Lower lobe of right lung (tissue), 2 donors: ENCODE data around the gene CXorf58. TPM values are rescaled to one million over a fixed set of nuclear protein-coding genes. Genes with fewer than 3 reads are reported as not detected.

Experiments used
- ATAC-seq, 2 donors: fragments of 200-7000 bp; cut with Tn5 transposase; one replicate each; pipeline ENCODE4 v1.9.1; 2020 to 2022; ENCODE audit warnings: mild to moderate bottlenecking in 2 of 2, moderate library complexity in 2 of 2
- DNase-seq: peaks from one replicate; pipeline ENCODE4 v3.0.0-alpha.2; 2020
- H3K27ac ChIP-seq: fragments of 200-600 bp; one replicate; pipeline ENCODE4 v1.8.0; 2022
- H3K27me3 ChIP-seq: fragments of 200-600 bp; one replicate; pipeline ENCODE4 v1.8.0; 2022; ENCODE audit warnings: low read depth
- H3K36me3 ChIP-seq: fragments of 200-600 bp; one replicate; pipeline ENCODE4 v1.8.0; 2022; ENCODE audit warnings: mild to moderate bottlenecking
- H3K4me1 ChIP-seq: fragments of 200-600 bp; one replicate; pipeline ENCODE4 v1.8.0; 2022
- H3K4me3 ChIP-seq: fragments of 200-600 bp; one replicate; pipeline ENCODE4 v1.8.0; 2022; ENCODE audit warnings: mild to moderate bottlenecking
- H3K9me3 ChIP-seq: fragments of 200-600 bp; one replicate; pipeline ENCODE4 v1.8.0; 2022
- intact Hi-C: fragments of 100-400 bp; cut with DNase I; formaldehyde crosslinking; loops from one replicate; pipeline ENCODE4 v1.11.0; 2022
- total RNA-seq: library from RNA; stranded (reverse); fragmentation: NEBNext Ultra II Directional; extraction: Animal tissue kit (Norgen Biotek cat#: 25700); gene quantifications from one replicate; pipeline ENCODE4 v1.2.1, GENCODE V29; 2021
- TF ChIP-seq, protein P1 (sequence below): fragments of 200-600 bp; IDR thresholded peaks from one replicate; pipeline ENCODE4 v1.8.0; 2022; ENCODE audit warnings: antibody characterized with exemption, mild to moderate bottlenecking
- donor health status: DM: no; HTN: yes; CAD: no; lungs with severe emphysema.

CXorf58 gene
- total RNA-seq, 1 donor from 2014 or later: 0.27 TPM

DNA sequence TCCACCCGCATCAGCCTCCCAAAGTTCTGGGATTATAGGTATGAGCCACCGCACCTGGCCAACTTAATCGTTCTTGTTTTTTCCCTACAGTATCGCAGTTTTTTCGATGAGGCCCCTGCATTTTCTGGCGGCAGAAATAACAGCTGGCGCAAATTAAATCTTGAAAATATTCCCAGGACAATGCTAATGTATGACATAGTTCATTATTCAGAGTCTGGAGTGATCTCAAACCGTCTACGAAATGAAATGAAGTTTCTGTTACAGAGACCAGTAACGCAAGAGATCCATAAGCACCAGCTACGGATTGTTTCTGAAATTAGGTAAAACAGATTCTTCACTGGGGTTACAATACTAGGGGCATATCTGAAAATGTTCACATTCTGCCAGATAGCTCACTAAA is 27.3 kb downstream of the CXorf58 start:
- ATAC-seq: no peak

DNA sequence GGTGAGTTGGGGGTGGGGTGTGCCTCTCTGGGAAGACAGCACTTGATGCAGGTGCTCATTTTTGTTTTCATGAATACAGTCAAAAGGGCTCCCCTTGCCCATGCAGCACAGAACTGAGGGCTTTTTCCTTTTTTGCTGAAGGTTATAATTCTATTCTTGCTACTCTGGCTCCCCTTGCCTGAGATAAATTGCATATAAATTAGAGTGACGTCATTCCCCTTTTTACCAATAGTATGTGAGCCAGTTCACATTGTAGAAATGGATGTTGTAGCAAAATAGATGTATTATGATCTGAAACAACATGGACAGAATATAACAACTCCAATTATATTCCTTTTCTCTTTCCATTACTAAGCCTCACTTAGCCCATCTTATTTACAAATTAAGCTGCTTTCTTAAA is 28.4 kb downstream of the CXorf58 start:
- no peaks in the 10 kb centered on the region for H3K27me3 ChIP-seq
- H3K9me3 ChIP-seq: no peaks in the 10 kb centered on the region
- intact Hi-C loops: no loop called here
- no peak for ATAC-seq
- TF ChIP-seq, protein P1, sequence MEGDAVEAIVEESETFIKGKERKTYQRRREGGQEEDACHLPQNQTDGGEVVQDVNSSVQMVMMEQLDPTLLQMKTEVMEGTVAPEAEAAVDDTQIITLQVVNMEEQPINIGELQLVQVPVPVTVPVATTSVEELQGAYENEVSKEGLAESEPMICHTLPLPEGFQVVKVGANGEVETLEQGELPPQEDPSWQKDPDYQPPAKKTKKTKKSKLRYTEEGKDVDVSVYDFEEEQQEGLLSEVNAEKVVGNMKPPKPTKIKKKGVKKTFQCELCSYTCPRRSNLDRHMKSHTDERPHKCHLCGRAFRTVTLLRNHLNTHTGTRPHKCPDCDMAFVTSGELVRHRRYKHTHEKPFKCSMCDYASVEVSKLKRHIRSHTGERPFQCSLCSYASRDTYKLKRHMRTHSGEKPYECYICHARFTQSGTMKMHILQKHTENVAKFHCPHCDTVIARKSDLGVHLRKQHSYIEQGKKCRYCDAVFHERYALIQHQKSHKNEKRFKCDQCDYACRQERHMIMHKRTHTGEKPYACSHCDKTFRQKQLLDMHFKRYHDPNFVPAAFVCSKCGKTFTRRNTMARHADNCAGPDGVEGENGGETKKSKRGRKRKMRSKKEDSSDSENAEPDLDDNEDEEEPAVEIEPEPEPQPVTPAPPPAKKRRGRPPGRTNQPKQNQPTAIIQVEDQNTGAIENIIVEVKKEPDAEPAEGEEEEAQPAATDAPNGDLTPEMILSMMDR: no peak
- no peaks in the 10 kb centered on the region for H3K36me3 ChIP-seq
- no peak overlapping the region for H3K27ac ChIP-seq
- no peak for DNase-seq
- H3K4me3 ChIP-seq: no peak overlapping the region
- H3K4me1 ChIP-seq: no peaks in the 10 kb centered on the region

More for the DNA sequence above, 27.3 kb downstream of the CXorf58 start:
- intact Hi-C loops: no loop called here
- Histone ChIP-seq H3K9me3 (no peaks in the 10 kb centered on the region), H3K27ac (no peak overlapping the region), H3K4me3 (no peak overlapping the region), H3K36me3 (no peaks in the 10 kb centered on the region), H3K27me3 (no peaks in the 10 kb centered on the region), H3K4me1 (no peaks in the 10 kb centered on the region)
- TF ChIP-seq, protein P1: no peak
- no peak for DNase-seq

DNA sequence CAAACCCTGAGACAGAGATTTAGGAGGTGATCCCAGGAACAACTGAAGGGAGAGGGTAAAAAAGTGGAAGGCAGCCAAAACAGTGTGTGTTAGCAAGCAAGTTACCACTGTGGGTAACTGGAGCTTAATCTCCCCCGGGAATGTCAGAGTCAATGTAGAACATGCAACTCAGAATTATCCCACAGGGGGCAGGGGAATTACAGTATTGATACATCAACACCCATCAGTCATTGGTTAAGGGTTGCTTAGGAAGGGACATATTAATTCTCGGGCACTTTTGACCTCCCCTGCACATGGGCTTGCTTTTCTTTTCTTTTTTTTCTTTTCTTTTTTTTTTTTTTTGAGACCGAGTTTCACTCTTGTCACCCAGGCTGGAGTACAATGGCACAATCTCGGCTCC is 29.3 kb downstream of the CXorf58 start:
- DNase-seq (no peak), ATAC-seq (no peak)
- TF ChIP-seq, protein P1: no peak
- Histone ChIP-seq H3K9me3 (no peaks in the 10 kb centered on the region), H3K4me1 (no peaks in the 10 kb centered on the region), H3K4me3 (no peak overlapping the region), H3K27me3 (no peaks in the 10 kb centered on the region), H3K27ac (no peak overlapping the region), H3K36me3 (no peaks in the 10 kb centered on the region)
- intact Hi-C loops: no loop called here

DNA sequence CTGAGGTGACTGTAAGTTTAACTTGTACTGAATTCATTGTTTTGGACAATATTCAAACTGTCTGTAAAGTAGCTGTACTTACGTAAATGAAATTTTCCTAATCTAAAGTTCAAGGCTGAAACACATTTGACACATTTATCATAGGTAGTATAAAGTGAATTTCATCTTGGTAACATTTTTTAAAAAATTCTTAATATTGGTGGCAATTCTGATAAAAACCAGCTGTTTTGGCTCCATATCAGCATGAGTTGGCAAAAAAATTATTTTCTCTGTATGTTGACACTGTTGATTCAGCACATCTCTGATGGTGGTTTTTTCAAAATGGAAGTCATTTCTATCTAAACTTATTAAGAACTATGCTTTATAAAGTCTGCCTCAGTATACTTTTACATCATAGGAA is 30.9 kb downstream of the CXorf58 start:
- H3K36me3 ChIP-seq: no peaks in the 10 kb centered on the region
- ATAC-seq: no peak
- no peaks in the 10 kb centered on the region for H3K27me3 ChIP-seq
- H3K27ac ChIP-seq: no peak overlapping the region
- no peaks in the 10 kb centered on the region for H3K4me1 ChIP-seq
- H3K4me3 ChIP-seq: no peak overlapping the region
- no peaks in the 10 kb centered on the region for H3K9me3 ChIP-seq
- intact Hi-C loops: no loop called here
- TF ChIP-seq, protein P1: no peak
- no peak for DNase-seq

DNA sequence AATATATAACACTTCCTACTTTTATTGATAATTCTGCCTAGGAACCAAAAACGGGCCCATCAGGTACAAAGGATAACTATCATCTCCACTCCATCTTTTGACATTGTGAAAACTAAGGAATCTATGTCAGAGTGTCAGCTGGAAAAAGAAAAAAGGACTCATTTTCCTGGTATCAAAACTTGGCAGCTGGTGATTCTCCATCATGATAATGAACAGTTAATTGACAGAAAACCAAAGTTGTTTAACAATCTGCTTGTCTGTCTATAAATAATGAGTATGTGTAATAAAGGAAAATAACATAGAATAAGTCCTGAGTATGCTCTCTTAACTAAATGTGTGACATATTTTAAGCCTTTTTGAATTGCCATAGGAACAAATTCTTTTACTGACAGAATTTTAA is 31.4 kb downstream of the CXorf58 start:
- no peaks in the 10 kb centered on the region for H3K4me1 ChIP-seq
- TF ChIP-seq, protein P1: no peak
- H3K27ac ChIP-seq: no peak overlapping the region
- intact Hi-C loops: no loop called here
- no peak for DNase-seq
- no peaks in the 10 kb centered on the region for H3K27me3 ChIP-seq
- no peaks in the 10 kb centered on the region for H3K36me3 ChIP-seq
- H3K4me3 ChIP-seq: no peak overlapping the region
- no peak for ATAC-seq
- H3K9me3 ChIP-seq: no peaks in the 10 kb centered on the region

DNA sequence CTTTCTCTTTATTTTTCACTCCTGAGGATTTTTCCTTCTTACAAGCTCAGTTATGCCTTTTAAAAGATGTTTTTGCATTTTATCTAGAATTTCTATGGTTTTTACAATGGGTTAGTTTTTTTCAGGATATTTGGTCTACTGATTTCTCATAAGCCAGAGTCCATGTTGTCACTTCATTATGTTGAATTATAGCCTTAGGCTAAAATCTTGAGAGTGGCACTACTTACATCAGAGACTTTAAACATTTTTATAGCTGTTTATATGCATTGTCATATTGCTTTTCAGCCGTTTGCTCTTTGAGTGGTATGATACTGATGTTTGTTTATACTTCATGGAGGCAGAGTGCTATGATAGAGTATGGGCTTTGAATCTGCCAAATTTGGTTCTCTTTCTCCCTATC is 36.4 kb downstream of the CXorf58 start:
- H3K27me3 ChIP-seq: no peaks in the 10 kb centered on the region
- DNase-seq: no peak
- H3K36me3 ChIP-seq: no peaks in the 10 kb centered on the region
- TF ChIP-seq, protein P1: no peak
- no peak overlapping the region for H3K4me3 ChIP-seq
- intact Hi-C loops: no loop called here
- ATAC-seq: no peak
- H3K4me1 ChIP-seq: no peaks in the 10 kb centered on the region
- H3K9me3 ChIP-seq: no peaks in the 10 kb centered on the region
- no peak overlapping the region for H3K27ac ChIP-seq
